Endothelial cell of umbilical vein (primary cell): ENCODE results near the gene ACOX1. TPM values are rescaled to one million over a fixed set of nuclear protein-coding genes. Genes with fewer than 3 reads are reported as not detected.

ENCODE experiments used
- BruUV-seq: library from RNA; stranded (reverse); fragments of 400-500 nt; replicated peaks from 2 replicates; lab custom pipeline; 2021; lab: Mats Ljungman, UMichigan
- CTCF ChIA-PET: fragments of 300-600, 350-600 bp; sonication (Branson Sonifier 250); formaldehyde crosslinking; loops from one replicate; lab custom pipeline; 2021; ENCODE audit warnings: antibody characterized with exemption, inconsistent platforms; lab: Charles Lee
- POLR2A ChIA-PET: fragments of 300-600, 350-600 bp; sonication (Branson Sonifier 250); formaldehyde crosslinking; loops from one replicate; lab custom pipeline; 2021; ENCODE audit warnings: antibody characterized with exemption, inconsistent platforms; lab: Charles Lee
- DNase-seq: peaks from one replicate; pipeline ENCODE4 v3.0.0-alpha.2; 2011; ENCODE audit warnings: low read depth, low spot score
- FAIRE-seq: peaks from 2 replicates; lab custom pipeline; 2011; peaks lifted over from hg19 to GRCh38; lab: Jason Lieb, UNC
- H2AFZ ChIP-seq: 2 replicates; pipeline ENCODE4 v1.6.0; 2012; ENCODE audit warnings: low read depth, low read length, control low read depth, inconsistent platforms
- H3K27ac ChIP-seq: 2 replicates; pipeline ENCODE4 v1.5.1; 2011; ENCODE audit warnings: low read depth, mild to moderate bottlenecking, control low read depth, low read length, moderate library complexity; ENCODE audit not compliant: insufficient read depth
- H3K27me3 ChIP-seq, 2 experiments: 2 replicates each; pipeline versions ENCODE4 v1.6.0 to v1.6.1; 2011; ENCODE audit warnings: low read length in 2 of 2, mixed read lengths in 1 of 2; ENCODE audit not compliant: control insufficient read depth in 2 of 2, insufficient read depth in 2 of 2
- H3K36me3 ChIP-seq, 2 experiments: 2 replicates in 1 of 2; 3 replicates in 1 of 2; pipeline ENCODE4 v1.5.1; 2011; ENCODE audit warnings: low read length in 2 of 2, mild to moderate bottlenecking in 1 of 2, moderate library complexity in 1 of 2; ENCODE audit not compliant: control insufficient read depth in 2 of 2, insufficient read depth in 2 of 2; ENCODE audit errors: extremely low read depth in 1 of 2
- H3K4me1 ChIP-seq: 3 replicates; pipeline ENCODE4 v1.5.1; 2011; ENCODE audit warnings: mild to moderate bottlenecking, low read length; ENCODE audit not compliant: control insufficient read depth, insufficient read depth; ENCODE audit errors: extremely low read depth
- H3K4me2 ChIP-seq: 2 replicates; pipeline ENCODE4 v1.6.1; 2011; ENCODE audit warnings: low read length, control low read depth, mixed read lengths; ENCODE audit not compliant: insufficient read depth
- H3K4me3 ChIP-seq, 3 experiments: fragments of 200-600 bp in 1 of 3; sonication (generic), shearing (Covaris generic) in 1 of 3; replicated peaks in 1 of 3; 2 replicates each; pipeline ENCODE4 v1.5.1; 2011 to 2016; ENCODE audit warnings: control low read depth in 3 of 3, low read length in 3 of 3, mild to moderate bottlenecking in 2 of 3, inconsistent platforms in 1 of 3, low read depth in 1 of 3, moderate library complexity in 1 of 3; ENCODE audit not compliant: insufficient read depth in 1 of 3
- H3K79me2 ChIP-seq: 2 replicates; pipeline ENCODE4 v1.6.0; 2012; ENCODE audit warnings: low read length, inconsistent platforms; ENCODE audit not compliant: control insufficient read depth, insufficient read depth
- H3K9ac ChIP-seq: replicated peaks from 2 replicates; pipeline ENCODE3; 2011; ENCODE audit warnings: low read length, control low read depth; ENCODE audit not compliant: insufficient read depth; ENCODE audit errors: extremely low read depth
- H3K9me1 ChIP-seq: replicated peaks from 3 replicates; pipeline ENCODE4 v1.6.0; 2011; ENCODE audit warnings: mild to moderate bottlenecking, low read length; ENCODE audit not compliant: control insufficient read depth, insufficient read depth; ENCODE audit errors: extremely low read depth
- H3K9me3 ChIP-seq: replicated peaks from 2 replicates; pipeline ENCODE4 v1.5.1; 2012; ENCODE audit warnings: low read length, inconsistent platforms; ENCODE audit not compliant: control insufficient read depth, insufficient read depth
- H4K20me1 ChIP-seq: replicated peaks from 2 replicates; pipeline ENCODE3; 2011; ENCODE audit warnings: mild to moderate bottlenecking, low read length; ENCODE audit not compliant: control insufficient read depth, insufficient read depth; ENCODE audit errors: extremely low read depth
- EZH2 ChIP-seq: IDR thresholded peaks from 2 replicates; pipeline ENCODE4 v1.6.1; 2012; ENCODE audit warnings: borderline replicate concordance, low read depth, mild to moderate bottlenecking, moderate library complexity, low read length, inconsistent platforms; ENCODE audit not compliant: severe bottlenecking
- FOS ChIP-seq: IDR thresholded peaks from 2 replicates; pipeline ENCODE4 v1.6.1; 2011; ENCODE audit warnings: mild to moderate bottlenecking, low read length, moderate library complexity, borderline replicate concordance; ENCODE audit not compliant: insufficient read depth
- GATA2 ChIP-seq: IDR thresholded peaks from 2 replicates; pipeline ENCODE4 v1.7.0; 2011; ENCODE audit warnings: low read depth, mild to moderate bottlenecking, moderate library complexity, mixed read lengths, low read length; ENCODE audit not compliant: insufficient read length, insufficient read depth
- JUN ChIP-seq: IDR thresholded peaks from 2 replicates; pipeline ENCODE4 v1.6.1; 2011; ENCODE audit warnings: borderline replicate concordance, low read depth; ENCODE audit not compliant: insufficient read length, insufficient read depth
- MYC ChIP-seq: IDR thresholded peaks from one replicate; pipeline ENCODE4 v1.6.1; 2011; ENCODE audit warnings: mild to moderate bottlenecking, low read depth, low read length
- POLR2A ChIP-seq: IDR thresholded peaks from 2 replicates; pipeline ENCODE4 v1.6.1; 2012; ENCODE audit warnings: low read depth, mild to moderate bottlenecking, control low read depth, low read length
- POLR2AphosphoS5 ChIP-seq: IDR thresholded peaks from 2 replicates; pipeline ENCODE4 v1.6.1; 2012; ENCODE audit warnings: low read depth, mild to moderate bottlenecking, control low read depth, low read length, moderate library complexity; ENCODE audit not compliant: insufficient read depth
- dilution Hi-C: fragments of 300-500 bp; cut with MboI; formaldehyde crosslinking; loops from one replicate; pipeline ENCODE4 v1.15.0; 2019; ENCODE audit warnings: low sequenced_read_pairs; ENCODE audit not compliant: extremely low pct_ligation_motif_present
- intact Hi-C: fragments of 100-400 bp; cut with micrococcal nuclease; formaldehyde crosslinking; loops from one replicate; pipeline ENCODE4 v1.10.0; 2022
- polyA plus RNA-seq, 4 experiments: library from polyadenylated mRNA; depleted of rRNA in 3 of 4; stranded (reverse) in 3 of 4; unstranded in 1 of 4; fragments of >200 nt; gene quantifications; 2 replicates each; pipeline versions ENCODE4 v1.2.1 to v1.2.3, GENCODE V29; 2011 to 2012; ENCODE audit warnings: missing spikeins in 1 of 4
- total RNA-seq: library from RNA; stranded (reverse); gene quantifications from 2 replicates; pipeline ENCODE4 v1.2.3, GENCODE V29; 2021
- TF ChIP-seq, protein P1 (sequence below): IDR thresholded peaks from 2 replicates; pipeline ENCODE4 v1.6.1; 2011; ENCODE audit not compliant: insufficient read depth, insufficient read length
- TF ChIP-seq, protein P2 (sequence below), 2 donors: IDR thresholded peaks; 1 replicate in 1 of 2; 2 replicates in 1 of 2; pipeline ENCODE4 v1.5.1; 2011; ENCODE audit warnings: low read length in 2 of 2, mild to moderate bottlenecking in 2 of 2, moderate library complexity in 2 of 2, control low read depth in 1 of 2, inconsistent platforms in 1 of 2, low read depth in 1 of 2; ENCODE audit not compliant: insufficient read depth in 1 of 2; ENCODE audit errors: extremely low read depth in 1 of 2

ACOX1 gene
- total and polyA plus RNA-seq, 2 donors (not counting 3 experiments of a cell fraction or from before 2014, with no cell fraction given): 17.9 to 45.1 TPM

DNA sequence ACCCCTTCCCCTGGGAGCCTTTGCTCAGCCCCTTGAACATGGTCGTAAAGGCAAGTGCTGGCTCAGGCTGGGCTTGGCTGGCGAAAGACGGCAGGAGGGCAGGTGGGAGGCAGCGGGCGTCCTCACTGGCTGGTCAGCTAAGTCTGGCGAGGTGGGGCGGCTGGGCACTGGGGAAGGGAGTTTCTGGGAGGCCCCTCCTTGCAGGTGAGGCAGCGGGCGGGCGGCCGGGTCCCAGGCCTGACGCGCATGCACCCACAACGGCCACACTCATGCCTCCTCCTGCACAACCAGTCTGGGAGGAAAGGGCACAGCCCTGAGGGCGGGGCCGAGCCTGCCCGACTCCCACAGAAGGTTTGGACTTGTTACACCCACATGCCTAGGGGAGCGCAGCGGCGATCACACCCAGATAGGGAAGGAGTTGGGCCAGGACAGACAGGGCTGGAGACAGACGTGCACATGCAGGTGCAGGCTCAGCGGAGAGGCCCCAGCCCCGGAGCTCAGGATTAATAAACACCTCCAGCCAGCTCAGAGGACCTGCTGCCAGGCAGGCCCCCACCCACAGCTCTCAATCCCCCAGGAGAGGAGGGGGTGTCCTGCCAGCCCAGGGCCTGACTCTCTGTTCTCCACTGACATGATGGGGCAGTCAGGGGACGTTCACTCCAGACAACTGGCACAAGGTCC is 48.3 kb upstream of the ACOX1 start, which contains the start of gene EVPL:
EVPL (minus strand) TSS at position 148 of the 681 bp plus-strand sequence; CDS start at position 40, 108 bp downstream.
- Histone ChIP-seq H3K9me3 (no peaks in the 10 kb centered on the region), H3K9ac (no peak within 1 kb of the TSS), H3K27ac (no peak within 1 kb of the TSS), H3K4me1 (peaks cover 9% of the 10 kb centered on the region), H2AFZ (no peak within 1 kb of the TSS), H3K4me2 (no peak within 1 kb of the TSS), H3K79me2 (no peaks in the 10 kb centered on the region), H3K4me3 (no peak within 1 kb of the TSS), H3K36me3 (no peaks in the 10 kb centered on the region), H3K27me3 (no peaks in the 10 kb centered on the region), H4K20me1 (no peaks in the 10 kb centered on the region), H3K9me1 (no peaks in the 10 kb centered on the region)
- FAIRE-seq (no peak), DNase-seq (no peak)
- TF ChIP-seq EZH2 (no peak), JUN (no peak), POLR2AphosphoS5 (no peak), GATA2 (no peak), FOS (no peak), MYC (no peak), POLR2A (no peak)
- TF ChIP-seq, protein P1, sequence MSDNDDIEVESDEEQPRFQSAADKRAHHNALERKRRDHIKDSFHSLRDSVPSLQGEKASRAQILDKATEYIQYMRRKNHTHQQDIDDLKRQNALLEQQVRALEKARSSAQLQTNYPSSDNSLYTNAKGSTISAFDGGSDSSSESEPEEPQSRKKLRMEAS: no peak
- TF ChIP-seq, protein P2, sequence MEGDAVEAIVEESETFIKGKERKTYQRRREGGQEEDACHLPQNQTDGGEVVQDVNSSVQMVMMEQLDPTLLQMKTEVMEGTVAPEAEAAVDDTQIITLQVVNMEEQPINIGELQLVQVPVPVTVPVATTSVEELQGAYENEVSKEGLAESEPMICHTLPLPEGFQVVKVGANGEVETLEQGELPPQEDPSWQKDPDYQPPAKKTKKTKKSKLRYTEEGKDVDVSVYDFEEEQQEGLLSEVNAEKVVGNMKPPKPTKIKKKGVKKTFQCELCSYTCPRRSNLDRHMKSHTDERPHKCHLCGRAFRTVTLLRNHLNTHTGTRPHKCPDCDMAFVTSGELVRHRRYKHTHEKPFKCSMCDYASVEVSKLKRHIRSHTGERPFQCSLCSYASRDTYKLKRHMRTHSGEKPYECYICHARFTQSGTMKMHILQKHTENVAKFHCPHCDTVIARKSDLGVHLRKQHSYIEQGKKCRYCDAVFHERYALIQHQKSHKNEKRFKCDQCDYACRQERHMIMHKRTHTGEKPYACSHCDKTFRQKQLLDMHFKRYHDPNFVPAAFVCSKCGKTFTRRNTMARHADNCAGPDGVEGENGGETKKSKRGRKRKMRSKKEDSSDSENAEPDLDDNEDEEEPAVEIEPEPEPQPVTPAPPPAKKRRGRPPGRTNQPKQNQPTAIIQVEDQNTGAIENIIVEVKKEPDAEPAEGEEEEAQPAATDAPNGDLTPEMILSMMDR (IDR thresholded peaks at IDR 0.05; ENCODE audit: extremely low read depth in 1 of 2, insufficient read depth in 1 of 2, low read depth in 1 of 2, low read length in 2 of 2): no peak
- dilution Hi-C loops: no loop called here
- intact Hi-C loops: loop anchor here (5.0 kb wide), 1 partner anchor 45 kb away; the partner anchor contains the start of genes GALR2 and SRP68
- CTCF ChIA-PET: interaction anchor here (3.6 kb wide), 1 partner anchor 13 kb away, joined by 31 read pairs; no protein-coding TSS in a partner anchor
- POLR2A ChIA-PET: no interaction called here
- BruUV-seq: no TSS peak
